Activated CD8-positive, alpha-beta memory T cell treated with anti-CD3 and anti-CD28 coated beads for 24 hours (primary cell): ENCODE data around the gene NEK9.
"Not testable (repeated sequence)": the region's sequence is repeated elsewhere in the genome, so short reads cannot be mapped to it uniquely, and the experiment has no call there.

Experiments used
- DNase-seq: peaks from one replicate; pipeline ENCODE4 v3.0.0-alpha.2; 2020

NEK9 gene

GRCh38 chr14:75098682-75099081 is 28.2 kb downstream of the NEK9 start:
- no peak for DNase-seq

DNA sequence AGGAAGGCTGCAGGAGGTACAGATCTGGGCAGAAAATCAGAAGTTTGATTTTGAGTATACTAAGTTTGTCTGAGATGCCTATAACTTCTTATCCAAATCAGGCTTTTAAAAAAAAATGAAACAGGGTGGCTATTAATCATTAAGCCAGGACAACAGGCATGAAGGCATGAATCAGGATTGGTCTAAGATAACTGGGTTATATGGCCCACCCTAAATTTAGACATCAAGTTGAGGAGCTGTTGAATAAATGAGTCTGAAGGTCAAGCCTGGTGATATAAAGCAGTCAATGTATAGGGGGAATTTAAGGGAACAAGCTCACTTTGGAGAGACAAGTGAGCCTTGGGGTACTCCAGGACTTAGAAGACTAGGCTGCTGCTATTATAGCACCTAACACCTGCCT is 28.6 kb downstream of the NEK9 start:
- no peak for DNase-seq

DNA sequence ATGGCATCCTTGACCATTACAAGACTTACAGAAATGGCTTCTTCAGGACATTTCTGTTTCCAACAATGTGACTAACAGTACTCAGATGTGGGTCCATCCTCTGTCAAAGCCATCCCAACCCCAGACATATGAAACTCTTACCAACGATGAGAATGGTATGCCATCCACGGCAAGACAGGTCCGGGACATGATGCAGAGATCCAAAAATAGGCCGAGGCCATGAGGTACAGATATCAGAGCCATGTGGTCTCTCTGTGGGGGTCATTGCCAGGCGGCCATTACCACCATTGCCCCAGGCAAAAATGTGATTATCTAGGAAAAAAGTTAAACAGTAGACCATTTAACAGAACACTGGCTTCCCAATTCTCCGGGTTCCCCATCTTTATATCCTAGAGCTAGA is 29.9 kb downstream of the NEK9 start:
- DNase-seq, result no peak

DNA sequence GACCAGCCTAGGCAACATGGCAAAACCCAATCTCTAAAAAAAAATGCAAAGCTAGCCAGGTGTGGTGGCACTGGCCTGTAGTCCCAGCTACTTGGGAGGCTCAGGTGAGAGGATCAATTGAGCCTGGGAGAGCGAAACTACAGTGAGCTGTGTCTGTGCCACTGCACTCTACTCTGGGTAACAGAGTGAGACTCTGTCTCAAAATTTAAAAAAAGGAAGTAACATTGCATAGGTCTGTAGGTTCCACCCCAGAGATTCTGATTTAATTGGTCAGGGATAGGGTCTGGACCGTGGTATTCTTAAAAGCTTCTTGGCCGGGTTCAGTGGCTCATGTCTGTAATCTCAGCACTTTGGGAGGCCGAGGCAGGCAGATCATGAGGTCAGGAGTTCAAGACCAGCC is 31.2 kb downstream of the NEK9 start:
- no peak for DNase-seq

GRCh38 chr14:75094896-75095295 is 32.0 kb downstream of the NEK9 start:
- DNase-seq, result no peak

GRCh38 chr14:75092698-75093097 is 34.1 kb downstream of the NEK9 start:
- DNase-seq, result no peak

DNA sequence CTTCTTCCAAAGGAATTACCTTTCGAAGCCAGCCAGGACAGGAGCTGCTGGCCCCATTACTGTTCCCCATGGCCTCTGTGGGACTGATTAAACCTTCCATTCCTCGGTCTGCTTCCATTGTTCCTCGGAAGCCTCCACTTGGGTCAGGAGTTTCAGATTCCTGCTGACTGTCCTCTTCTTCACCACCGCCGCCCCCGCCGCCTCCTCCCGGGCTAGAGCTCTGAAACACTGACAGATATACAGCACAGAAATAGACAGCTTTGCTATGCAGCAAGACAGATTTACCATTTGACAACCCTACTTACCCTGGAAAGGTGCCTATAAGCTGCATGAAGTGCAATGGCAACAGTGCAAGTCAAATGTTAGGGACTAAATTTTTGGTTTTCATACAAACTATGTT is 35.6 kb downstream of the NEK9 start:
- no peak for DNase-seq

DNA sequence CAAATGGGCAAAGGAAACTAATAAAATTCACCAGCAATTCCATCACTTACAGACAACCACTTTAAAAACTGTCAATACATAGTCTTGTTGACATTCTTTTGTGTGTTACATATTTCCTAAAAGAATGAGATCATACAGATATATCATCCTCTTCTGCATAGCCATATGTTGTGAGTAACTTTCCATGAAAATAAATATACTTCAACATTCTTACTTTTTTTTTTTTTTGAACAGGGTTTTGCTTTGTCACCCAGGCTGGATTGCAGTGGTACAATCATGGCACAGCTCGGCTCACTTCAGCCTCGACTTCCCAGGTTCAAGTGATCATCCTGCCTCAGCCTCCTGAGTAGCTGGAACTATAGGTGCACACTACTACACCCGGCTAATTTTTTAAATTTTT is 36.5 kb downstream of the NEK9 start:
- no peak for DNase-seq

DNA sequence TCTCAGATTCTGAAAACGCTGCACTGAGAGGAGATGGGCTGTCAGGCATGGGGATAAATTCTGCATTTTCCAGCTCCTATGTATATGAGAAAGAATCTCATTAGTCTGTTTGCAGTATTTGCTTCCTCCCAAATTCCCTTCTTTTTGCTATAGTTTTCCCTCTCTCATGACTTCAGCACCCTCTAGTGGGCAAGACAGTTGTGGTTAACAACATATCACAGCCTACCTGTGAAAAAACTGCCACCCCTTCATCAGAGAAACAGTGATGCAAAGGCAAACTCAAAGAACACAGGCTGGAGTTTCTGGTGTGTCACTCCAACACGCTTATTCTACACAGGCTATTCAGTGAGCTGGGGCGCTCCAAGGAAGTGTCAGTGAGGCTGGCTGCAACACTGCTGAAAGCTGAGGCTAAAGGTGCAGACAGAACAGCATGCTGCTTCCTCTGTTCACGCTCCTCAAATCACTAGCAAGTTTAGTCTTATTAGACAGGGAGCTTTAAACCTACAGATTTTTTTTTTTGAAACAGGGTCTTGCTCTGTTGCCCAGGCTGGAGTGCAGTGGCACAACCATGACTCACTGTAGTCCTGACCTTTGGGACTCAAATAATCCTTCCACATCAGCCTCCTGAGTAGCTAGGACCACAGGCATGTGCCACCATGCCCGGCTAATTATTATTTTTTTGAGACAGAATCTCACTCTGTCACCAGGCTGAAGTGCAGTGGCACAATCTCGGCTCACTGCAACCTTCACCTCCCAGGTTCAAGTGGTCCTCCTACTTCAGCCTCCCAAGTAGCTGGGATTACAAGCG is 38.1 kb downstream of the NEK9 start:
- no peak for DNase-seq

- DNase-seq, result no peak
These were observed 38.7 kb downstream of the NEK9 start for GRCh38 chr14:75088153-75088552.

- DNase-seq, result no peak
These were observed 42.3 kb downstream of the NEK9 start for GRCh38 chr14:75084513-75084912.

GRCh38 chr14:75083271-75083670 is 43.6 kb downstream of the NEK9 start:
- DNase-seq, result no peak

DNA sequence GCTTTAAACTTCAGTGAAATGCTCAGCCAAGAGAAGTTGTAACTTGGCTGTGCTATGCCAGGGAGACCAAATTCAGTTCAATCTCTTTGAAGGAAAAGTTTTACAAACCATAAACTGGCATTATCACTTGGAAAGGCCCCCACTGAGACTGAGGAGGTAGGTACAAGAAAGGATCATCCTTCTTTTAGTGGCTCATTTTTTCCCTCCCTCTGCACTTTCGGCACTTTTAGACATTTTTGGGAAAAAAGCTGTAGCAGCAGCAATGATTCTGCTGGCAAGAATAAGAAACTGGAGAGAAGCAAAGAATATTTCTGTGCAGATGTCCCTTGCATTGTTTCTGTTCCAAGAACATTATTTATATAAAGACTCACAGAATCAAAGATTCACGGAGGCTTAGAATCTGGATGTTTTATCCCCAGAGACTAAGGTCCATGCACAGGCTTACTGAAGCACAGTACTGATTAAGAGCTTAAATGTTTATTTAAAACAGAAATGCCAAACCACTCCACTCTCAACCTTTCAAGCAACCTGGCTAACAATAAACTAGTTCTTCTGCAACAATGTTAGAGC is 45.1 kb downstream of the NEK9 start:
- DNase-seq, result no peak

DNA sequence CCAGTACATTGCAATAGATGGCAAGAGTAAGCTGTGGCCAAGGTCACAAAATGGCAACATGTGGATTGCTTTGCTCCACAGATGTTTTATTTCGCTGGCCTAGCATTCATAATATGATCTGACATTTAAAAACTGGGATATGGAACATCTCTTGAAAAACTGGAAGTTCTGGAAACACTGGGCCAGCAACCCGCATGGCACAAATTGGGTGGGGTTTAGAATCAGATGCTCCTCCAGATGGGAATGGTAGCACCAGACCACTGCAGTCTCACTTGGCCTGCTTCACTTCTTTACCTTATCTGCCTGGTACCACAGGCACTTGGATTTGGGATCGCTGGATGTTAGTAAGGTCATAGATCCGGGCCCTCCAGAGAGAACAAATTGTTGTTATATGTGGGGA is 47.3 kb downstream of the NEK9 start:
- no peak for DNase-seq

DNA sequence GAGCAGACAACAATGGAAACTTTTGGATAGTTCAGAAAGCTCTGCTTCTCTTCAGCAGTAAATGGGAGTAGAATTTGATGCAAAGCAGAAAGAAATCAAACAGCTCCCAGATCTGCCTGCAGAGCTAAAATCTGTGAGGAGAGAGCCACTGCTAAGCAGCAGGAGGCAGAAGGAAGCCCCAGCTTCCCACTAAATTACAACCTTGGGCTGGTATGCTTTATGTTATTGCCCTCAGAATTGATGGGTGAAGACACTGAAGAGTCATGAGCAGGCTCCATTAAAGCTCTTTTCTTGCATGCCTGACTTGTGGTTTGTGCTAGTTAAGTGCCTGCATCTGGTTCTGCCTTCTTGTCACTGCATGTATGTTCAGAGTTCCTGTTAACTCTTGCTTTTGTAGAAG is 49.1 kb downstream of the NEK9 start:
- no peak for DNase-seq

GRCh38 chr14:75070383-75070782 is 56.5 kb downstream of the NEK9 start:
- DNase-seq, result no peak

- DNase-seq, result no peak
These were observed 57.1 kb downstream of the NEK9 start for GRCh38 chr14:75069811-75070145.

GRCh38 chr14:75069121-75069810 is 57.6 kb downstream of the NEK9 start, which contains the start of gene ZC2HC1C:
Gene ZC2HC1C (plus strand): TSS chr14:75069641. CDS start chr14:75070574, 933 bp downstream.
- DNase-seq, result peak; percentile 90

DNA sequence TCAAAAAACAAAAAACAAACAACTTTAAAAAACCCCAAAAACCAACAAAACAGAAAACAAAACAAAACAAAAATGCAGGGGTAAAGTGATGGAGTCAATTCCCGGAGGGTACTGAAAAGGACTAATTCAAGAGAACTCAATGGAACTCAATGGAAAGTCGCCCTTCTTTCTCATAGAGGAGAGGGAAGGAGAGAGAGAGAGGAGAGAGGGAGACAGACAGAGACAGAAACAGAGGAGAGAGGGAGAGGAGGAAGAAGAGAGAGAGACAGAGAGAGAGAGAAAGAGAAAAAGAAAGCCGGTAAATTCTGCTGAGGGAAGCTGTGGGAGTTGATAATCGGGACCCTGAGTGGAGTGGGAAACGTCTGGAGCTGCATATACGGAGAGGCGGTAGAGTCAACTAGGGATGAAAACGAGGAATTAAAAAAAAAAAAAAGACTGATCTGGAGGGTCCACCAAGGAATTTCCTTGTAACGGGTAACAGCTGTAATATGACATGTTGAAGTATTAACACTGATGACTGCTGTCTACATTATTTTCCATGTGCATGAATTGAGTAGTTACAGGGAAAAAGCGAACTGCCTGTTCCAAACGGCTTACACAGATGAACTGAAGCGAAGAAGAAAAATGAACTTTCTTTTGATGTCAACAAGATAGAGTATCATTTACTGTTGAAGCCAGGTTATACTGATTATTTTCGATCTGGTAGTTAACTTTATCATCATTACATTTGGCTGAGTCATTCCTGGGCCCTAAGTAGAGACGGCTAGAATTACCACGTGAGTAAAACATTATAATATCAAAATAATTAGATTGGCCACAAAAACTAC is 58.3 kb downstream of the NEK9 start:
- no peak for DNase-seq

GRCh38 chr14:75067765-75068164 is 59.1 kb downstream of the NEK9 start:
- not testable (repeated sequence) for DNase-seq

DNA sequence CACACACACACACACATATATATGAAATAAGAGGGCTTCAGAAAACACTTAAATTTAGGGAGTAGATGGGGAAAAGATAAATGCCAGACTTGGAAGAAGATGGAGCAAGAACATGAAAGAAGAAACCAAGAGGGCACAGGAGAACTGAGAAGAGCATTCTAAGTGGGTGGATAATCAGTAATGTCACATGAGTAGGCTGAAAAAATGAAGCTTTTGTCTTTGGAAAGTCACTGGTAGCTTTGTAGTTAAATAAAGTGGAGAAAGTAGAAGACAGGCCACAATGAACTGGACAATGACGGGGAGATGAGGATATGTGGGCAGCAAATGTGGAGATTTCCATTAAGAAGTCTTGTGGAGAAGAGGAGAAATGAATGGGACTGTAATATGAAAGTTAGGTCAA is 59.6 kb downstream of the NEK9 start:
- DNase-seq, result no peak

DNA sequence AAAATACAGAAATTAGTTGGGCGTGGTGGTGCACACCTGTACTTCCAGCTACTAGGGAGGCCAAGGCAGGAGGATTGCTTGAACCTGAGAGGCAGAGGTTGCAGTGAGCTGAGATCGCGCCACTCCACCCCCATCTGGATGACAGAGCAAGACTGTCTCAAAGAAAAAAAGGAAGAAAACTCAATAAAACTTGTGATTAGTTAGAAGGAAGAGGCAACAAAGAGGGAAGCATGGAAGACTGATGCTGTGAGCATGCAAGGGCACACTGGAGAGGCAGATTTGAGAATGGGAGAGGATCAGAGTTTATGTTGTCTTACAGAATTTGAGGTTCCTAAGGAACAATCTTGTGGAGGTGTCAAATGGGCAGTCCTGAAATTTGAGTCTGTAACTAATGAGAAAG is 60.2 kb downstream of the NEK9 start:
- no peak for DNase-seq

DNA sequence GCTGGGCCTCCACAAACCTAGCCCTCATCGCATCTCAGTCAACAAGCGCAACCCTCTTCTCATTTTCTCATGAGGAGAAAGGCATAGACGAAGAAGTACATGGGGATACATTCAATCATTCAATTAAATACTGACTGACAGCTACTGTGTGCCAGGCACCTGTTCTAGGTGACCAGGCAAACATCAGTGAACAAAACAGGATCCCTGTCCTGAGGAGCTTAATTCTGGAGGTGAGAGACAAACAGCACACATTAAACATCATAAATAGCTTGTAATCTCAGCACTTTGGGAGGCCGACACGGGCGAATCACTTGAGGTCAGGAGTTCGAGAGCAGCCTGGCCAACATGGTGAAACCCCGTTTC is 62.7 kb downstream of the NEK9 start:
- no peak for DNase-seq
